ENCODE measurements around the gene MTM1.

MTM1 gene

GRCh38 chrX:150543230-150544155 is 24.9 kb upstream of the MTM1 start:
- H3K4me3 ChIP-seq (ENCODE audit: low read length): no peak overlapping the region
- DNase-seq (ENCODE audit: low read depth): no peak
- TF ChIP-seq CTCF (conservative IDR thresholded peaks at IDR 0.05; ENCODE audit: low read depth, low read length): no peak

- no peak for TF ChIP-seq CTCF (conservative IDR thresholded peaks at IDR 0.05; ENCODE audit: low read depth, low read length)
- DNase-seq (ENCODE audit: low read depth): no peak
- no peak overlapping the region for H3K4me3 ChIP-seq (ENCODE audit: low read length)
Observed at GRCh38 chrX:150544222-150544787, 24.1 kb upstream of the MTM1 start.

- H3K4me3 ChIP-seq (ENCODE audit: low read length): no peak overlapping the region
- TF ChIP-seq CTCF (conservative IDR thresholded peaks at IDR 0.05; ENCODE audit: low read depth, low read length): no peak
- DNase-seq (ENCODE audit: low read depth): no peak
Observed at GRCh38 chrX:150544835-150545770, 23.3 kb upstream of the MTM1 start.

GRCh38 chrX:150546711-150547153 is 21.7 kb upstream of the MTM1 start:
- DNase-seq (ENCODE audit: low read depth): no peak
- no peak for TF ChIP-seq CTCF (conservative IDR thresholded peaks at IDR 0.05; ENCODE audit: low read depth, low read length)
- no peak overlapping the region for H3K4me3 ChIP-seq (ENCODE audit: low read length)

GRCh38 chrX:150547375-150548115 is 20.9 kb upstream of the MTM1 start:
- H3K4me3 ChIP-seq (ENCODE audit: low read length): peak overlapping the region; percentile 20
- no peak for TF ChIP-seq CTCF (conservative IDR thresholded peaks at IDR 0.05; ENCODE audit: low read depth, low read length)
- DNase-seq (ENCODE audit: low read depth): peak; percentile 2

GRCh38 chrX:150548251-150548650 is 20.2 kb upstream of the MTM1 start:
- TF ChIP-seq CTCF (conservative IDR thresholded peaks at IDR 0.05; ENCODE audit: low read depth, low read length): no peak
- DNase-seq (ENCODE audit: low read depth): no peak
- no peak overlapping the region for H3K4me3 ChIP-seq (ENCODE audit: low read length)

Measured in retinal pigment epithelial cell (primary cell).